Esophagus mucosa (tissue), 1 donor: ENCODE measurements around the gene SPEF2. TPM values are rescaled to one million over a fixed set of nuclear protein-coding genes. Genes with fewer than 3 reads are reported as not detected.

ENCODE experiments used
- ATAC-seq: fragments of 200-7000 bp; cut with Tn5 transposase; one replicate; pipeline ENCODE4 v1.9.1; 2020
- total RNA-seq: library from RNA; stranded (reverse); gene quantifications from one replicate; pipeline ENCODE4 v1.2.4, GENCODE V29; 2023
- donor health status: DM: yes; HTN: yes; CAD: no.

The SPEF2 gene
- total RNA-seq, 1 donor from 2014 or later = 1.6 TPM

GRCh38 chr5:35785601-35786085, 168.0 kb downstream of the SPEF2 start:
- ATAC-seq = no peak

DNA sequence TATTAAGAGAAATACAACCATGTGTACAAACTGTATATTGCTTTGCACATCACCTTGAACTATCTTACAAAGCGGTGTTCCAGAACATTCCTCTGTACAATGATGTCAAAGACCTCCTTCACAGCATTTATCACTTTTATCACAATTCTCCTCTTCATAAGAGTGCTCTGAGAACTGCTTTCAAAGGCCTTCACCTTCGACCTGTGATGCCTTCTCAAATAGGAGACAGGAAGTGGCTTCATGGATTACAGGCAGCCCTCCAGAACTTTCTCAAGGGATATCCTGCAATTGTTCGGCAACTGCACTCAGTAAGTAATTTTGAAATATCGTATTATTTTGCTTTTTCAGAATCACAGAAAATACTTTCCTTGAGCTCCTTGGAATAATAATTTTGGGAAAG, 171.1 kb downstream of the SPEF2 start:
- no peak for ATAC-seq

DNA sequence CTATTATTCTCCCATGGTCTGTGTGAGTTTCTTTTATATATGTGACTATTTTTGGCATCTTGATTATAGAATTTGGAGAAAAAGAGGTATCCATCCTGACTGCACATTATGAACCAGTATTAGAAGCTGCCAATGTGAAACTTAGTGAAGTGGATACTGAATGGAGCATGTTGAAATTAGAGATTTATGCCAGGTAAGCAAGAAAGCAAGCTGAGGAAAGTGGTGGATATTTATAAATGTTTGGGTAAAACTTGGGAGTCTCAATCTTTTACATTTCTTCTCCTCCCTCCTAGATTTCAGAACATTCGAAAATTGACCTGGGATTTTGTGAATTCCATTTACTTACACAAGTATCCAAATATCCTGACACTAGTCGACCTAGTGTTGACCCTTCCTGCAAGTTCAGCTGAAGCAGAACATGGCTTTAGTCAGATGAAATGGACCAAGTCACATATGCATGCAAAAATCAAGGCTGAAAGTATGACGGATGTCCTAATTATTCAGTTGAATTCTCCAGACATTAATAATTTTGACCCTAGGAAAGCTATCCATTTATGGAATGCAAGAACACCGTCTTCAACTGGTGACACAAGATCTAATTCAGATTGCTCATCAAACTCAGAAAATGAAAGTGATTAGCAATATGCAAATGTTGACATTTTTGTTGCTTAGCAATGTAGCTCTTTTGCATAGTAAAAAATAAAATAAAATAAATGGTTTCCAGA, 172.2 kb downstream of the SPEF2 start:
- ATAC-seq = no peak

DNA sequence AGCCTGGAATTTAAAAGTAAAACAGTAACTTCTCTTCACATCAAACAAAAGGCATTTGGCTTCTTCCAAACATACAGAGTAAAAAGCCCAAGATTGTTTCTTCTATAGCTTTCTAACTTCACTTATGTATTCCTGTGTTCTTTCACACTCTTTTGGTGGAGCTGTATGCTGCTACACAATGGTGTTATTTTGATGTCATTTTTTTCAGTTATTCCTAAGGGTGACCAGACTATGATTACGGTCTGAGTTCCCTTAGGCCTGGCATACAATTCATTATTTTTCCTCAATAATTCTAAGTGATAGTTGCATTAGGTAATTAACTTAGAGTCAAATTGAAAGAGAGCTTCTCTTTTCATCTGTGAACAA, 172.8 kb downstream of the SPEF2 start:
- no peak for ATAC-seq

GRCh38 chr5:35794328-35794619, 176.6 kb downstream of the SPEF2 start:
- ATAC-seq = no peak

DNA sequence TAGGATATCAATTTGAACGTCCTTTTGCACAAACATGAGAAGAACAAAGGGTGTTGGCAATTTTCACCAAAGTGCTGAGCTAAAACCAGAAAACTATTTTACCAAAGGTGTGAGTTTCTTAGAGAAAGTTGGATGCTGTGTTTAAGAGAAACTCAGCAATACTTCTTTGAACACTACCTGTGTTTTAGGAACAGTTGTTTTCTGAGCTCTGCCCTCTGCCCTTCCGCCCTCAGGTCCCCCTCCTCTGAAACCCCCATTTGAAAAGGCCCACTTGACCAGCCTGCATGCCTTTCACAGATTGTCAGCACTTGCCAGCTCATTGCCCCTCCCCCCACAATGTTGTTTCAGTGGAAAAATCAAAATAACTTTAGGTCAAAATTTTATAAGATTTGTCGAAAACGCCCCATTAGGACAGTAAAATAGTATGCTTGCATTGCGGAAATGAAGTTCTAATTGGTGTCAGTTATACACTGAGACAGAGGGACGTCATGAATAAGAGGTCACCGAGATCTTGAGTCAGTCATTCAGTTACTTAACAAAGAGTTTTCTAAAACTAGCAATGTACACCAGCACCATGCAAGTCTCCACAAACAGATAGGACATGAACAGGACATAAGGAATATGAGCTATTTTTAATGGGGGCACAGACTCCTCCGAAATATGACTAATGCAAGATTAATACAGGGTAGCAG, 177.2 kb downstream of the SPEF2 start:
- no peak for ATAC-seq

- ATAC-seq = no peak
Observed at GRCh38 chr5:35799181-35799580, 181.5 kb downstream of the SPEF2 start.

DNA sequence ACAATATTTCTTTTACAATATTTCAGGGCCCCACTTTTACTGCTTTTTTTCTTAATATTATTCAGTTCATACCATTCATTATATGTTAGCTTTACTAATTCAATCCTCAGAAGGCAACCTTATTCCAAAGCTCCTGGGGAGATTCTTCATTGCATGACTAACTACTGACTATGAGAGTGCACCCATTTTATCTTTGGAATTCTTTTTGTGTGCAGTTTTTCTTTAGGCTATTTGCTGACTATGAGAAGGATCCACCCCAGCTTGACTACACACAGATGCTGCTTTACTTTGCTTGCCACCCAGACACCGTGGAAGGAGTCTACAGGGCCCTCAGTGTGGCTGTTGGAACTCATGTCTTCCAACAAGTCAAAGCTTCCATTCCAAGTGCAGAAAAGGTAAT, 182.1 kb downstream of the SPEF2 start:
- no peak for ATAC-seq

DNA sequence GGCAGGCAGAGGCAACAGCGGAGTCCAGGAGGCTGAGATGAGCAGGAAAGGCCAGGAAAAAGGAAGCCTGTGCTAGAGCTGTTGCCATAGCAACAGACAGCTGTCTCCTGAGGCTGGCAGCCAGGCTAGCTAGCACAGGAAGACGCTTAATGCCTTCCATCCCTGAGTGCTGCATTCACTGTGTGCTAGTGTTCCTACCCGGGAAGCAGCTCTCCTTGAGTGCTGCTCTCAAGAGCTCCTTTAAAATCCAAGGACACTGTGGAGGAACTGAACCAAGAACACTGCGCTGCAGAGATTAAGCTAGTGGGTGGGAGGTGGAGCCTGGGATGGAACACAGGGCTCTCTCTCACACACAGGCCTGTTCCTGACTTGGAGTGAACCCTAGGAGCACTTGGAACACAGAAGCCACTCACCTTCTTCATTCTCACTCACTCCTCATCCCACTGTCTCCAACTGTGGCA, 185.6 kb downstream of the SPEF2 start:
- no peak for ATAC-seq

DNA sequence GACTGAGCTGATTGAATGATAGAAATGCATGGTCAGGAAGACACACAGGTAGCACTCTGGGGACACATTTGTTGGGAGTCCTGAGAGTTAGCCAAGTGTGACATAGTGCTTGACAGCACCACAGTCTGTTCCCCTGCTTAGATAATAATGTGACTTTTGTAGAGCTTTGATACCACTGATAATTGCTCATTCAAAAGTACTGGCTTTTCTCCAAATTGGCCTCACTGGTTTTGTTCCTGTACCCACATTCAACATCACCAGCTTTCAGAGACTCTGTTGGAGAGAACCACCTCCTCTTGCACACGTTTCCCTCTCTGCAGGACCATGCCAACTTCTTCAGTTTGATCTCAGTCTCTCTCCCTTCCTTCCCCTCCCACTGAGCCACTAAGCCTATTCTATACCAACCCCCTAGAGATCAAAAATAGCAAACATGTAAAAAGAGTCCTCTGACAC, 186.6 kb downstream of the SPEF2 start:
- no peak for ATAC-seq

DNA sequence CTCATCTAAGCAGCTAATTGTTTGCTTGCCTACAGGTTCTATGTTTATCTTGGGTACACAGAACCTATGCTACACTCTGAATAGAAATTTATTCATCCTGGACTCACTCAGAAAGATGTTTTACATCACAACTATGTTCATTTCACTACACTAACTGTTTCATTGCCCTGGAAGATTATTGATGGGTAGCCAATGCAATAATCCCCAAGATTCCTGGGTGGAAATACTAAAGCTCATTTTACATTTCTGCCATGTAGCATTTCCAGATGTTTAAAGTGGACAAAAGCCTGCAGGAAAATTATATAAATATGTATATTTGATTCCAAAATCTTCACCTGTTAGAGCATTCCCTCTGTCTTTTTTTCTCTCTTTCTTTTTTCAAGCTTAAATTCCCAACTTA, 187.2 kb downstream of the SPEF2 start:
- ATAC-seq = no peak

- no peak for ATAC-seq
Observed at GRCh38 chr5:35810601-35811000, 192.9 kb downstream of the SPEF2 start.

DNA sequence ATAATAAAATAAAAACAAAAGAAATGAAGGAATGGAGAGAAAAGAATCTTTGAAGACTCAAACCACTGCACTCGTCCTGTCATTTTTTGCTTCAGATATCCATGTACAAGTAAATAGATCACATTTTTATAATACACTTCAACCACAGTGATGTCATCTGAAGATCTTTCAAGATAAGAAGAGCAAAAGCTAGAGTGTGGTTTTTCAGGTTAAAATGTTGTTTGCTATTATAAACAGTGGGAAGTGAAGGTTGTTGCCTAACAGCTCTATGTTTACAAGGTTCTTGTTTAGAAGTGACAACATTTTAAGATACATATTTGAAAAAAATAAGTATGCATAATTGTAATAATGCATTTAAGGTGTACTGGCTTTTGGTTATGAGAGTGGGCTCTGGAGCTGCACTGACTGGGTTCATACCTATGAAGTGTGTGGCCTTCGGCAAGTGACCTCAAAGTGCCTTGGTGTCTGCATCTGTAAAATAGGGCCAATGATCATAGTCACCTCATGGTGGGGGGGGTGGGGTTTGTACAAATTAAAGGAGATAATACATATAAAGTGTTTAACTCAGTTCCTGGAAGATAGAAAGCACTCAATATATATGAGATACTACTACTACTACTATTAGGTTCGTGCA, 193.6 kb downstream of the SPEF2 start:
- ATAC-seq = no peak

DNA sequence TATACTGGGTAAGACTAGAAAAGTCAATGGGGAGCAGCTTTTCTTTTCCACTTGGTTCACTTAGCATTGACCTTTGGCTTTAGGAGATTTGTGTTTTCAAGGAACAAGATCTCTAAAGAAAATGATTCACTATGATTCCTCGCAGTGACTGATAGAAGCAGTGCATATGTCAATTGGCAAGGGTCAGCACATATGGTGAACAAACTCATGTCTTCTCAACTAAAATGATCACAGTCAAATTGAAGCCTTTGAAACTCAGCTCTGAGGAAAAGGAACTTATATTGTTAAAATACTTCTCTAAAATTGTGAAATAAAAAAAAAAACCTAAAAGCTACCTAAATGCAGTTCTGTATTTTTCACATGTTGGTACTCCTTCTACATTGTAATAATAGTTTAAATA, 195.9 kb downstream of the SPEF2 start:
- no peak for ATAC-seq

- peak; percentile 20 for ATAC-seq
Observed at GRCh38 chr5:35815089-35815936, 197.7 kb downstream of the SPEF2 start.

GRCh38 chr5:35816881-35817521, 199.3 kb downstream of the SPEF2 start:
- no peak for ATAC-seq

DNA sequence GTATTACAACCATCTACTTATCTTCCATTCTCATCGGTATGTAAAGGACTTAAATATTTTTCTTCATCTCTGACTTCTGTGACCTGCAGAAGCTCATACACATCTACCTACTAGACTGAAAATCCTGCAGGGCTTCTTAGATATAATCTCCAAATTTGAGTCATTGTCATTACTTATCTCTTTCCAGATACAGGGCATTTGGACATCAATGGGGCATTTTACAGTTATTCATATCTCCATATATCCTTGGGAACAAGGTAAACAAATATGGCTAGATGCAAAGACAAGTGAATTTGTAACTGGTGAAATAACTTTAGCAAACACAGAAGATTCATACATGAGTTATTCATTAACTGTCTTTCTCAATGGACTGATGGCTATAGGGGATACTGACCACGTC, 201.4 kb downstream of the SPEF2 start:
- no peak for ATAC-seq

DNA sequence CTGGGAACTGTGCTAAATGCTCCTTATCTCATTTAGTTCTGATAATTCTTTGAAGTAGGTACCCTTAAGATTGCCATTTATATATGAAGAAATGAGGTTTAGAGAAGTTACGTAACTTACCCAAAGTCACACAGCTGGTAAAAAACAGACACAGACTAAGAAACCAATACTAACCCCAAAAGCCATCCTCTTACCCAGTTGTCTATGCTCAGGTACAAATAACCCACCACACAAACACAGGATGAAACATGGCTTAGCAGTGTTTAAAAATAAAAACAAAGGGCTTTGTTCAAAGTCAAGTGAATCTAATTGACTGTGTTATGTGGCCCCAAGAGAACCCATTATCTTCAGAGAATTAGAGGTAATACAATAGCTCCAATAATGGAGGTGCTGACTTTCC, 202.0 kb downstream of the SPEF2 start:
- ATAC-seq = no peak

GRCh38 chr5:35820735-35821134, 203.1 kb downstream of the SPEF2 start:
- no peak for ATAC-seq

DNA sequence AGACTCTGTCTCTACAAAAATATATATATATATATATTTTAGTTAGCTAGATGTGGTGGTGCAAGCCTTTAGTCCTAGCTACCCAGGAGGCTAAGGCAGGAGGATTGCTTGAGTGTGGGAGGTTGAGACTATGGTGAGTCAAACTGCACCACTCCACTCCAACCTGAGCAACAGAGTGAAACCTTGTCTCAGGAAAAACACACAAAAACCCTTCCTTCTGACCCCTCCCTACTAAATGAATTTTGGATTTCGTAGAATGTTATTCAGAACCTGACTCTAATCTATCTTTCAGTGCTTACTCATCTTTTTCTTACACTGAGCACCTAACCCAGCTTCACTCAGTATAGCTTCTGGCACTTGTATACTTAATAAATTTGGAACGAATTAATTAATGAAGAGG, 203.8 kb downstream of the SPEF2 start:
- ATAC-seq = no peak

DNA sequence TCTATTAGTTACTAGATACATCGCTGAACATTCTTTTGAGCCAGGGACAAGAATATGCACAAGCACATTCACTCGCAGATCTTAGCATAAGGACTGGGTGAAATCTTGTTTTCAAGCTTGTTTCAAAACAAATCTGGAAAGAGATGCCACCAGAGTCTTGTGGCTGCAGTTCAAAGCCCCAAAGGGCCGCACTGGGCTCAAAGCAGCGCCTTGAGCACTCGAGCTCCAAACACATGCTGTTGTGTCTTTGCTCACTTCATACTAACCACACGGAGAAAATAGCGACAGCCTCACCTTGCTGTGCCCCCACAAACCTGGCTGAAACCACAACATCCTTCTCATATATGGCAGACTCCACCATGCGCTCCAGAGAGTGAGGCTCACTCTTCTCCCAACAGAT, 204.8 kb downstream of the SPEF2 start:
- no peak for ATAC-seq

DNA sequence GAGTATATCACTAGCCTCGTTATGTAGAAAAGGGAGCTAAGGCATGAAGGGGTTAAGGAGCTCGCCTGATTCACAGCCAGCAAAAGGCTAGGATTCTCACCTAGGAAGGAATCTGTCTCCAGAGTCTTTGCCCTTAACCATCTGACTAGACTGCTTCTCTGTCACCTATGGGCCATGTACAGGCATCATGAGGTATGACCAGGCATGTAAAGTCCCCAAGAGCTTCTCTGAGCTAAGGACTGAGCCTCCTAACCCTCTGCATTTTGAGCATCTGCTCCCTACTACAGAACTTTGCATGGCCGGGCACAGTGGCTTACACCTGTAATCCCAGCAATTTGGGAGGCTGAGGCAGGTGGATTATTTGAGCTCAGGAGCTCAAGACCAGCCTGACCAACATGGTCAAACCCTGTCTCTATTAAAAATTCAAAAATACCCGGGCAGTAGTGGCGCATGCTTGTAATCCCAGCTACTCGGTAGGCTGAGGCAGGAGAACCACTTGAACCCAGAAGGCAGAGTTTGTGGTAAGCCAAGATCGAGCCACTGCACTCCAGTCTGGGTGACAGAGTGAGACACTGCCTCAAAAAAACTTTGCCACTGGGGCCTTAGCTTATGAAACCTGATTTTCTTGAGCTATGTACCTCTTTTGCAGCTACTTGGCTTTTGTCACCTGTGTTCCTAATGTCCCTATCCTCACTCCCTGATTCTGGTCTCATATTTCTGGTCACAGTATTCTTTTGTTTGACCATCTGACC, 205.9 kb downstream of the SPEF2 start:
- no peak for ATAC-seq
